ENCODE data around the gene MR1.

GRCh38 chr1:181104790-181105133, 71.0 kb downstream of the MR1 start:
- TF ChIP-seq EZH2 (IDR thresholded peaks at IDR 0.05; ENCODE audit: insufficient read depth, low read length) (no peak), CTCF (IDR thresholded peaks at IDR 0.05; ENCODE audit: insufficient read depth, low read depth, low read length) (no peak)
